ENCODE data around the gene GALNT5.
"Not testable (repeated sequence)": the region's sequence is repeated elsewhere in the genome, so short reads cannot be mapped to it uniquely, and the experiment has no call there.

GALNT5 gene

GRCh38 chr2:157246765-157247407 is 10.6 kb upstream of the GALNT5 start:
- DNase-seq (ENCODE audit: low spot score) = no peak

GRCh38 chr2:157250836-157251235 is 6.7 kb upstream of the GALNT5 start:
- DNase-seq (ENCODE audit: low spot score) = no peak

GRCh38 chr2:157251932-157252331 is 5.6 kb upstream of the GALNT5 start:
- DNase-seq (ENCODE audit: low spot score) = no peak

- no peak for DNase-seq (ENCODE audit: low spot score)
Measured at GRCh38 chr2:157252529-157252928, 5.0 kb upstream of the GALNT5 start.

GRCh38 chr2:157254041-157254440 is 3.5 kb upstream of the GALNT5 start:
- DNase-seq (ENCODE audit: low spot score) = no peak

- no peak for DNase-seq (ENCODE audit: low spot score)
Measured at GRCh38 chr2:157255746-157256145, 1.8 kb upstream of the GALNT5 start.

- DNase-seq (ENCODE audit: low spot score) = no peak
Measured at GRCh38 chr2:157256626-157257025, 879 bp upstream of the GALNT5 start.

- DNase-seq (ENCODE audit: low spot score) = no peak
Measured at GRCh38 chr2:157258520-157259326, 1.2 kb downstream of the GALNT5 start.

- DNase-seq (ENCODE audit: low spot score) = no peak
Measured at GRCh38 chr2:157259386-157259785, 1.9 kb downstream of the GALNT5 start.

- no peak for DNase-seq (ENCODE audit: low spot score)
Measured at GRCh38 chr2:157259960-157260359, 2.5 kb downstream of the GALNT5 start.

GRCh38 chr2:157260533-157261198 is 3.2 kb downstream of the GALNT5 start:
- no peak for DNase-seq (ENCODE audit: low spot score)

- no peak for DNase-seq (ENCODE audit: low spot score)
Measured at GRCh38 chr2:157261199-157261782, 3.8 kb downstream of the GALNT5 start.

- no peak for DNase-seq (ENCODE audit: low spot score)
Measured at GRCh38 chr2:157262248-157262647, 4.7 kb downstream of the GALNT5 start.

- no peak for DNase-seq (ENCODE audit: low spot score)
Measured at GRCh38 chr2:157264099-157264498, 6.6 kb downstream of the GALNT5 start.

GRCh38 chr2:157265825-157266224 is 8.3 kb downstream of the GALNT5 start:
- no peak for DNase-seq (ENCODE audit: low spot score)

- no peak for DNase-seq (ENCODE audit: low spot score)
Measured at GRCh38 chr2:157267476-157267875, 10.0 kb downstream of the GALNT5 start.

- no peak for DNase-seq (ENCODE audit: low spot score)
Measured at GRCh38 chr2:157269060-157269459, 11.6 kb downstream of the GALNT5 start.

GRCh38 chr2:157269922-157270321 is 12.4 kb downstream of the GALNT5 start:
- no peak for DNase-seq (ENCODE audit: low spot score)

GRCh38 chr2:157271590-157272203 is 14.2 kb downstream of the GALNT5 start:
- DNase-seq (ENCODE audit: low spot score) = no peak

GRCh38 chr2:157279311-157279710 is 21.8 kb downstream of the GALNT5 start:
- DNase-seq (ENCODE audit: low spot score) = not testable (repeated sequence)

GRCh38 chr2:157281316-157281715 is 23.8 kb downstream of the GALNT5 start:
- DNase-seq (ENCODE audit: low spot score) = no peak

- DNase-seq (ENCODE audit: low spot score) = no peak
Measured at GRCh38 chr2:157283468-157283867, 26.0 kb downstream of the GALNT5 start.

Measured in CD4-positive, alpha-beta T cell treated with Interleukin-15 for 4 hours (primary cell).